GM12878 (cell line): ENCODE data around the gene GUCA2A. TPM values are rescaled to one million over a fixed set of nuclear protein-coding genes. Genes with fewer than 3 reads are reported as not detected.

ENCODE experiments used
- ATAC-seq: fragments of 200-7000 bp; cut with Tn5 transposase; 3 replicates; pipeline ENCODE4 v1.9.1; 2020; ENCODE audit warnings: mild to moderate bottlenecking, moderate library complexity
- BruUV-seq: library from RNA; stranded (reverse); fragments of 400-500 nt; replicated peaks from 2 replicates; lab custom pipeline; 2021; lab: Mats Ljungman, UMichigan
- CTCF ChIA-PET: fragments of 300-600 bp; sonication (Branson Sonifier 250); formaldehyde crosslinking; extraction: SDS; loops from one replicate; lab custom pipeline; 2021; ENCODE audit warnings: inconsistent platforms; lab: Yijun Ruan, JAX
- POLR2A ChIA-PET: fragments of 350-600 bp; formaldehyde crosslinking; extraction: SDS; loops from one replicate; lab custom pipeline; 2021; ENCODE audit warnings: inconsistent platforms; lab: Charles Lee
- RAD21 ChIA-PET: fragments of 300-600 bp; sonication (Branson Sonifier 250); formaldehyde crosslinking; loops from one replicate; lab custom pipeline; 2023; ENCODE audit warnings: antibody characterized with exemption; ENCODE audit not compliant: unreplicated experiment; lab: Charles Lee
- SMC1A ChIA-PET: fragments of 300-600 bp; sonication (Branson Sonifier 250); formaldehyde crosslinking; loops from one replicate; lab custom pipeline; 2023; ENCODE audit not compliant: unreplicated experiment, uncharacterized antibody; lab: Charles Lee
- DNase-seq: peaks from one replicate; pipeline ENCODE4 v3.0.0-alpha.2; 2011; ENCODE audit warnings: low read depth, low spot score
- FAIRE-seq: peaks from 3 replicates; lab custom pipeline; 2011; peaks lifted over from hg19 to GRCh38; lab: Jason Lieb, UNC
- H2AFZ ChIP-seq: 2 replicates; pipeline ENCODE4 v1.6.0; 2011; ENCODE audit warnings: low read depth, low read length, control low read depth; ENCODE audit not compliant: control insufficient read depth
- H3K27ac ChIP-seq: 2 replicates; pipeline ENCODE4 v1.5.1; 2011; ENCODE audit warnings: control low read depth; ENCODE audit not compliant: control insufficient read depth, insufficient read depth
- H3K27me3 ChIP-seq, 2 experiments: replicated peaks in 1 of 2; 2 replicates each; pipeline versions ENCODE4 v1.6.0 to v1.6.1; 2011; ENCODE audit warnings: low read length in 1 of 2; ENCODE audit not compliant: control insufficient read depth in 2 of 2, insufficient read depth in 2 of 2
- H3K36me3 ChIP-seq, 2 experiments: 2 replicates each; pipeline ENCODE4 v1.5.1; 2011; ENCODE audit warnings: low read length in 1 of 2; ENCODE audit not compliant: control insufficient read depth in 2 of 2, insufficient read depth in 2 of 2
- H3K4me1 ChIP-seq: 2 replicates; pipeline ENCODE4 v1.6.1; 2011; ENCODE audit warnings: mild to moderate bottlenecking, low read length, moderate library complexity, mixed read lengths; ENCODE audit not compliant: control insufficient read depth, insufficient read depth
- H3K4me2 ChIP-seq: 2 replicates; pipeline ENCODE4 v1.6.0; 2011; ENCODE audit warnings: control low read depth; ENCODE audit not compliant: control insufficient read depth, insufficient read depth
- H3K4me3 ChIP-seq: fragments of 200-600 bp; sonication (generic); 2 replicates; pipeline ENCODE4 v1.5.1; 2016
- H3K79me2 ChIP-seq: 2 replicates; pipeline ENCODE4 v1.6.0; 2011; ENCODE audit warnings: low read length; ENCODE audit not compliant: control insufficient read depth, insufficient read depth
- H3K9ac ChIP-seq: 2 replicates; pipeline ENCODE4 v1.8.0; 2011; ENCODE audit warnings: low read length, control low read depth, mixed read lengths; ENCODE audit not compliant: control insufficient read depth, insufficient read depth
- H3K9me3 ChIP-seq: replicated peaks from 3 replicates; pipeline ENCODE4 v1.5.1; 2011; ENCODE audit warnings: mild to moderate bottlenecking, low read length; ENCODE audit not compliant: control insufficient read depth, insufficient read depth
- H4K20me1 ChIP-seq: 2 replicates; pipeline ENCODE4 v1.6.0; 2011; ENCODE audit not compliant: control insufficient read depth, insufficient read depth
- BCL11A ChIP-seq: IDR thresholded peaks from 2 replicates; pipeline ENCODE4 v1.6.1; 2011; ENCODE audit warnings: low read depth, low read length
- BCLAF1 ChIP-seq: fragments of 450-650 bp; IDR thresholded peaks from 2 replicates; pipeline ENCODE4 v1.6.1; 2017; ENCODE audit warnings: antibody characterized with exemption, mild to moderate bottlenecking, moderate library complexity
- EED ChIP-seq: sonication (generic); IDR thresholded peaks from 2 replicates; pipeline ENCODE4 v1.6.1; 2016; ENCODE audit warnings: antibody characterized with exemption, low read depth
- ETV6 ChIP-seq, 2 experiments: fragments of 450-650 bp in 1 of 2; IDR thresholded peaks in 1 of 2; conservative IDR thresholded peaks in 1 of 2; 2 replicates each; pipeline ENCODE4 v1.6.1; 2014; ENCODE audit warnings: antibody characterized with exemption in 1 of 2, borderline replicate concordance in 1 of 2, low read depth in 1 of 2, mild to moderate bottlenecking in 1 of 2, moderate library complexity in 1 of 2
- HDAC2 ChIP-seq: fragments of 200-600 bp; sonication (generic); IDR thresholded peaks from 2 replicates; pipeline ENCODE4 v1.6.1; 2017
- IKZF2 ChIP-seq, 2 experiments: fragments of 450-650 bp; IDR thresholded peaks; 2 replicates each; pipeline ENCODE4 v1.6.1; 2017; ENCODE audit warnings: mild to moderate bottlenecking in 2 of 2, moderate library complexity in 2 of 2
- MXI1 ChIP-seq: fragments of 150-350 bp; IDR thresholded peaks from 2 replicates; pipeline ENCODE4 v1.6.1; 2011; ENCODE audit warnings: low read depth, mild to moderate bottlenecking, inconsistent platforms, low read length, improper control_type of control experiment
- NFYA ChIP-seq: IDR thresholded peaks from 2 replicates; pipeline ENCODE4 v1.6.1; 2011; ENCODE audit warnings: low read depth, mild to moderate bottlenecking, low read length, improper control_type of control experiment, borderline replicate concordance
- NR2C1 ChIP-seq: fragments of 450-650 bp; IDR thresholded peaks from 2 replicates; pipeline ENCODE4 v1.6.1; 2017; ENCODE audit warnings: antibody characterized with exemption, mild to moderate bottlenecking, moderate library complexity
- SRF ChIP-seq, 2 experiments: IDR thresholded peaks; 2 replicates each; pipeline ENCODE4 v1.6.1; 2011; ENCODE audit warnings: low read depth in 2 of 2, low read length in 2 of 2, mild to moderate bottlenecking in 1 of 2, moderate library complexity in 1 of 2
- ZNF207 ChIP-seq: fragments of 450-650 bp; IDR thresholded peaks from 2 replicates; pipeline ENCODE4 v1.6.1; 2014; ENCODE audit warnings: antibody characterized with exemption, mild to moderate bottlenecking, borderline replicate concordance
- ZZZ3 ChIP-seq: IDR thresholded peaks from 2 replicates; pipeline ENCODE4 v1.6.1; 2011; ENCODE audit warnings: low read depth; ENCODE audit not compliant: control insufficient read depth, insufficient read length
- WGBS: methylation state at CpG from one replicate; pipeline ENCODE4 v1.1.6; 2016; ENCODE audit warnings: low lambda C conversion rate; ENCODE audit not compliant: insufficient replicate concordance, insufficient coverage; ENCODE audit errors: missing lambda C conversion rate; 5-methylcytosine and 5-hydroxymethylcytosine counted together
- in situ Hi-C: fragments of 300-500 bp; cut with MboI; formaldehyde crosslinking; loops from 9 replicates; pipeline ENCODE4 v1.14.3; 2018; ENCODE audit warnings: mixed read lengths
- intact Hi-C: fragments of 100-400 bp; cut with micrococcal nuclease; formaldehyde crosslinking; loops from one replicate; pipeline ENCODE4 v1.14.2; 2022; ENCODE audit not compliant: unreplicated experiment
- polyA plus RNA-seq, 11 experiments: library from polyadenylated mRNA; depleted of rRNA in 4 of 11; unstranded in 6 of 11; stranded (reverse) in 5 of 11; fragments of >200 nt; fragmentation: Nextera tagmentation in 4 of 11; fragmentation: Illumina TruSeq in 1 of 11; extraction: Ambion mirVana in 4 of 11; extraction: Trizol in 1 of 11; gene quantifications; 1 replicate in 1 of 11; 2 replicates in 10 of 11; pipeline versions ENCODE4 v1.2.1 to v1.2.3, GENCODE V29; 2011 to 2016; ENCODE audit warnings: inconsistent platforms in 2 of 11, missing spikeins in 2 of 11, low read depth in 1 of 11
- total RNA-seq, 4 experiments: library from RNA; depleted of rRNA in 3 of 4; stranded (reverse); fragments of >200 nt in 3 of 4; fragmentation: Illumina TruSeq in 1 of 4; extraction: Trizol in 1 of 4; gene quantifications; 2 replicates each; pipeline versions ENCODE4 v1.2.1 to v1.2.3, GENCODE V29; 2013 to 2021
- TF ChIP-seq, protein P1 (sequence below): IDR thresholded peaks from 2 replicates; pipeline ENCODE4 v1.6.1; 2012; ENCODE audit warnings: mild to moderate bottlenecking, low read depth, low read length
- TF ChIP-seq, protein P2 (sequence below): fragments of 450-650 bp; IDR thresholded peaks from 2 replicates; pipeline ENCODE4 v1.6.1; 2017; ENCODE audit warnings: low read depth, mild to moderate bottlenecking, moderate library complexity

The GUCA2A gene
- total and polyA plus RNA-seq, 10 of the 15 experiments (the other 5 are each of a cell fraction or from before 2014, with no cell fraction given): not detected

DNA sequence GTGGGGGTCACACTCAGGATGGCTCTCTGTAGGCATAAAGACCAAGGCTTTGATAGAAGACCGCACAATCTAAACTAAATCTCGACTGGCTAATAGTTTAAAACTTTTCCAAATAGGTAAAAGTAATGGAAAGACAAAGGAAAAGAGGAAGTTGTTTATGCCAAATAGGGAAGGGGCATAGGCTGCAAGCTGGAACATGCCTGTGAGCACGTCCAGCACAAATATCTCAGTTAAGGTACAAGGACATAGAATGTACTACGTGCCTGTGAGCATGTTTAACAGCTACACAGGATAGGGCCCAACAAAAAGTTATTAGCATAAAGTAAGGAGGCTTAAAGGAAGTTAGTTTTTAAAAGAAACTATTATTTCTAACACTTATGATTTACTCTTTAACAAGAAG, 27.6 kb upstream of the GUCA2A start (continued):
- TF ChIP-seq, protein P1, sequence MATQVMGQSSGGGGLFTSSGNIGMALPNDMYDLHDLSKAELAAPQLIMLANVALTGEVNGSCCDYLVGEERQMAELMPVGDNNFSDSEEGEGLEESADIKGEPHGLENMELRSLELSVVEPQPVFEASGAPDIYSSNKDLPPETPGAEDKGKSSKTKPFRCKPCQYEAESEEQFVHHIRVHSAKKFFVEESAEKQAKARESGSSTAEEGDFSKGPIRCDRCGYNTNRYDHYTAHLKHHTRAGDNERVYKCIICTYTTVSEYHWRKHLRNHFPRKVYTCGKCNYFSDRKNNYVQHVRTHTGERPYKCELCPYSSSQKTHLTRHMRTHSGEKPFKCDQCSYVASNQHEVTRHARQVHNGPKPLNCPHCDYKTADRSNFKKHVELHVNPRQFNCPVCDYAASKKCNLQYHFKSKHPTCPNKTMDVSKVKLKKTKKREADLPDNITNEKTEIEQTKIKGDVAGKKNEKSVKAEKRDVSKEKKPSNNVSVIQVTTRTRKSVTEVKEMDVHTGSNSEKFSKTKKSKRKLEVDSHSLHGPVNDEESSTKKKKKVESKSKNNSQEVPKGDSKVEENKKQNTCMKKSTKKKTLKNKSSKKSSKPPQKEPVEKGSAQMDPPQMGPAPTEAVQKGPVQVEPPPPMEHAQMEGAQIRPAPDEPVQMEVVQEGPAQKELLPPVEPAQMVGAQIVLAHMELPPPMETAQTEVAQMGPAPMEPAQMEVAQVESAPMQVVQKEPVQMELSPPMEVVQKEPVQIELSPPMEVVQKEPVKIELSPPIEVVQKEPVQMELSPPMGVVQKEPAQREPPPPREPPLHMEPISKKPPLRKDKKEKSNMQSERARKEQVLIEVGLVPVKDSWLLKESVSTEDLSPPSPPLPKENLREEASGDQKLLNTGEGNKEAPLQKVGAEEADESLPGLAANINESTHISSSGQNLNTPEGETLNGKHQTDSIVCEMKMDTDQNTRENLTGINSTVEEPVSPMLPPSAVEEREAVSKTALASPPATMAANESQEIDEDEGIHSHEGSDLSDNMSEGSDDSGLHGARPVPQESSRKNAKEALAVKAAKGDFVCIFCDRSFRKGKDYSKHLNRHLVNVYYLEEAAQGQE: no peak
- TF ChIP-seq, protein P2, sequence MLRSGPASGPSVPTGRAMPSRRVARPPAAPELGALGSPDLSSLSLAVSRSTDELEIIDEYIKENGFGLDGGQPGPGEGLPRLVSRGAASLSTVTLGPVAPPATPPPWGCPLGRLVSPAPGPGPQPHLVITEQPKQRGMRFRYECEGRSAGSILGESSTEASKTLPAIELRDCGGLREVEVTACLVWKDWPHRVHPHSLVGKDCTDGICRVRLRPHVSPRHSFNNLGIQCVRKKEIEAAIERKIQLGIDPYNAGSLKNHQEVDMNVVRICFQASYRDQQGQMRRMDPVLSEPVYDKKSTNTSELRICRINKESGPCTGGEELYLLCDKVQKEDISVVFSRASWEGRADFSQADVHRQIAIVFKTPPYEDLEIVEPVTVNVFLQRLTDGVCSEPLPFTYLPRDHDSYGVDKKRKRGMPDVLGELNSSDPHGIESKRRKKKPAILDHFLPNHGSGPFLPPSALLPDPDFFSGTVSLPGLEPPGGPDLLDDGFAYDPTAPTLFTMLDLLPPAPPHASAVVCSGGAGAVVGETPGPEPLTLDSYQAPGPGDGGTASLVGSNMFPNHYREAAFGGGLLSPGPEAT: no peak
- TF ChIP-seq ETV6 (conservative IDR thresholded peaks at IDR 0.05 in 1 of 2, IDR thresholded peaks at IDR 0.05 in 1 of 2; ENCODE audit: borderline replicate concordance in 1 of 2, low read depth in 1 of 2): no peak
- no peak for TF ChIP-seq NR2C1
- no peak for TF ChIP-seq ZNF207
- TF ChIP-seq NFYA: no peak

GRCh38 chr1:42191319-42191718, 26.8 kb upstream of the GUCA2A start:
- no peak overlapping the region for H3K4me3 ChIP-seq
- ChIA-PET SMC1A (no interaction called here), POLR2A (no interaction called here), CTCF (no interaction called here), RAD21 (no interaction called here)
- H2AFZ ChIP-seq: no peak overlapping the region
- H3K9ac ChIP-seq: no peak overlapping the region
- no peak overlapping the region for H3K27ac ChIP-seq
- WGBS: 96% methylated on average over 8 of the region's 8 CpGs
- no peaks in the 10 kb centered on the region for H3K79me2 ChIP-seq
- intact Hi-C loops (loop anchor here (5.0 kb wide), 1 partner anchor 141 kb away; no protein-coding TSS in a partner anchor), in situ Hi-C loops (no loop called here)
- no peak overlapping the region for H3K4me2 ChIP-seq
- H4K20me1 ChIP-seq: no peaks in the 10 kb centered on the region
- no peaks in the 10 kb centered on the region for H3K27me3 ChIP-seq
- no peaks in the 10 kb centered on the region for H3K4me1 ChIP-seq
- H3K9me3 ChIP-seq: no peaks in the 10 kb centered on the region
- peaks cover 5 to 16% of the 10 kb centered on the region in 2 experiments for H3K36me3 ChIP-seq
- no peak for DNase-seq
- no peak for FAIRE-seq
- no peak for ATAC-seq
- no TSS peak for BruUV-seq
- TF ChIP-seq ZNF207 (no peak), BCLAF1 (no peak), MXI1 (no peak), ETV6 (conservative IDR thresholded peaks at IDR 0.05 in 1 of 2, IDR thresholded peaks at IDR 0.05 in 1 of 2; ENCODE audit: borderline replicate concordance in 1 of 2, low read depth in 1 of 2) (no peak), EED (no peak), SRF (IDR thresholded peaks at IDR 0.05; ENCODE audit: low read depth in 2 of 2, low read length in 2 of 2) (no peak), HDAC2 (no peak), BCL11A (no peak), IKZF2 (IDR thresholded peaks at IDR 0.05) (no peak), ZZZ3 (no peak)
